CD4-positive, alpha-beta T cell (primary cell): ENCODE results near the gene RPUSD4. TPM values are rescaled to one million over a fixed set of nuclear protein-coding genes. Genes with fewer than 3 reads are reported as not detected.

Experiments used
- ATAC-seq: fragments of 200-7000 bp; cut with Tn5 transposase; one replicate; pipeline ENCODE4 v1.10.0; 2022; ENCODE audit warnings: mild to moderate bottlenecking; ENCODE audit not compliant: poor library complexity
- CTCF ChIA-PET: fragments of 350-600 bp; sonication (Branson Sonifier 250); formaldehyde crosslinking; loops from one replicate; lab custom pipeline; 2021; ENCODE audit warnings: antibody characterized with exemption, inconsistent platforms; lab: Charles Lee
- POLR2A ChIA-PET: fragments of 350-600 bp; sonication (Branson Sonifier 250); formaldehyde crosslinking; loops from one replicate; lab custom pipeline; 2021; ENCODE audit warnings: antibody characterized with exemption, inconsistent platforms; lab: Charles Lee
- DNase-seq, 14 experiments: peaks; one replicate each; pipeline ENCODE4 v3.0.0-alpha.2; 2013 to 2020; ENCODE audit warnings: mixed read lengths in 2 of 14
- H3K27ac ChIP-seq, 2 donors: one replicate each; pipeline versions ENCODE4 v1.5.1 to v1.7.0; 2013; ENCODE audit warnings: low read length in 2 of 2, low read depth in 1 of 2, mild to moderate bottlenecking in 1 of 2
- H3K27me3 ChIP-seq, 2 experiments: 1 replicate in 1 of 2; 2 replicates in 1 of 2; pipeline versions ENCODE4 v1.6.1 to v1.7.0; 2013; ENCODE audit warnings: low read length in 2 of 2, control low read depth in 1 of 2, mild to moderate bottlenecking in 1 of 2, moderate library complexity in 1 of 2; ENCODE audit not compliant: insufficient read depth in 2 of 2, control insufficient read depth in 1 of 2
- H3K36me3 ChIP-seq: one replicate; pipeline ENCODE4 v1.6.1; 2013; ENCODE audit warnings: low read length, control low read depth; ENCODE audit not compliant: insufficient read depth
- H3K4me1 ChIP-seq: one replicate; pipeline ENCODE4 v1.6.1; 2013; ENCODE audit warnings: low read length, control low read depth; ENCODE audit not compliant: insufficient read depth
- H3K4me3 ChIP-seq: one replicate; pipeline ENCODE4 v1.5.1; 2013; ENCODE audit warnings: mild to moderate bottlenecking, low read length, moderate library complexity
- H3K9me3 ChIP-seq, 2 experiments: 1 replicate in 1 of 2; 2 replicates in 1 of 2; pipeline versions ENCODE4 v1.6.1 to v1.7.0; 2013; ENCODE audit warnings: low read length in 2 of 2, mild to moderate bottlenecking in 2 of 2, control low read depth in 1 of 2, moderate library complexity in 1 of 2; ENCODE audit not compliant: control insufficient read depth in 1 of 2, insufficient read depth in 1 of 2
- H3K27ac Mint-ChIP-seq: one replicate; pipeline ENCODE4 v1.8.0; 2020; ENCODE audit warnings: mixed read lengths
- H3K27me3 Mint-ChIP-seq: one replicate; pipeline ENCODE4 v1.8.0; 2021; ENCODE audit warnings: mixed read lengths
- H3K36me3 Mint-ChIP-seq: one replicate; pipeline ENCODE4 v1.8.0; 2021; ENCODE audit warnings: low read depth, mixed read lengths
- H3K4me1 Mint-ChIP-seq: one replicate; pipeline ENCODE4 v1.8.0; 2021; ENCODE audit warnings: low read depth, mixed read lengths
- H3K4me3 Mint-ChIP-seq: one replicate; pipeline ENCODE4 v1.8.0; 2020; ENCODE audit warnings: mild to moderate bottlenecking, mixed read lengths
- H3K9me3 Mint-ChIP-seq: one replicate; pipeline ENCODE4 v1.8.0; 2020; ENCODE audit warnings: mixed read lengths
- intact Hi-C, 2 experiments: fragments of 100-400 bp; cut with DNase I in 1 of 2; cut with micrococcal nuclease in 1 of 2; formaldehyde crosslinking; loops; one replicate each; pipeline versions ENCODE4 v1.15.1 to v1.9.0; 2023 to 2025; cut with DNase I, micrococcal nuclease
- total RNA-seq, 174 experiments: library from RNA in 2 of 174; stranded (reverse) in 2 of 174; gene quantifications; one replicate each; pipeline ENCODE4 v1.2.3 and lab custom pipeline; 2021 to 2026
- TF ChIP-seq, protein P1 (sequence below): fragments of 200-600 bp; IDR thresholded peaks from one replicate; pipeline ENCODE4 v1.8.0; 2022; ENCODE audit warnings: antibody characterized with exemption, mild to moderate bottlenecking

Gene RPUSD4
- total RNA-seq, 2 experiments from 2014 or later, result 33.1 to 37.6 TPM

DNA sequence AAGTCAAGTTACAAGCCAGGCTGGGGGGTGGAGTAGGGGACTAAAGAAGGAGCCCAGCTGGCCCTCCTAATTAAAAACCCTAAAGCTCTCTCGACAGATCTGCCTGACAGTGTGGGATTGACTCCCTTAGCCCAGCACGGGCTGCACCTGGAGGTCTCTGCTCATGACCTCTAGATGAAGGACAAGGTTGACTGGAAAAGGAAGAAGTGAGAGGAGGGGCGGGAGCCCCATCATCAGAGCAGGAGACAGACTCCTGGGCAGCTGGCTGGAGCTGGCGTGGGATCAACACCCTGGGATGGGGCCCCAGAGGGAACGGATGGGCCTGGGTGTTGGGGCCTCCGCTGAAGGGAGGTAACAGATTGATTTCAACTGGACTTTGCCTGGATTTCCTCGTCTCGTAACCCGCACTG lies 46.1 kb downstream of the RPUSD4 start:
- DNase-seq, result no peak
- no peaks in the 10 kb centered on the region for H3K36me3 ChIP-seq
- H3K27me3 ChIP-seq, result no peaks in the 10 kb centered on the region
- ChIA-PET CTCF (interaction anchor here (0.7 kb wide), 1 partner anchor 154 kb away, joined by 3 read pairs; no protein-coding TSS in a partner anchor), POLR2A (no interaction called here)
- no peaks in the 10 kb centered on the region for H3K4me1 Mint-ChIP-seq
- no peak overlapping the region for H3K27ac ChIP-seq
- no peaks in the 10 kb centered on the region for H3K9me3 ChIP-seq
- no peaks in the 10 kb centered on the region for H3K36me3 Mint-ChIP-seq
- intact Hi-C loops, result no loop called here
- no peaks in the 10 kb centered on the region for H3K4me1 ChIP-seq
- no peak for ATAC-seq
- no peaks in the 10 kb centered on the region for H3K27me3 Mint-ChIP-seq
- H3K4me3 ChIP-seq, result no peak overlapping the region
- H3K9me3 Mint-ChIP-seq, result no peaks in the 10 kb centered on the region
- no peak overlapping the region for H3K27ac Mint-ChIP-seq
- no peak overlapping the region for H3K4me3 Mint-ChIP-seq
- TF ChIP-seq, protein P1, sequence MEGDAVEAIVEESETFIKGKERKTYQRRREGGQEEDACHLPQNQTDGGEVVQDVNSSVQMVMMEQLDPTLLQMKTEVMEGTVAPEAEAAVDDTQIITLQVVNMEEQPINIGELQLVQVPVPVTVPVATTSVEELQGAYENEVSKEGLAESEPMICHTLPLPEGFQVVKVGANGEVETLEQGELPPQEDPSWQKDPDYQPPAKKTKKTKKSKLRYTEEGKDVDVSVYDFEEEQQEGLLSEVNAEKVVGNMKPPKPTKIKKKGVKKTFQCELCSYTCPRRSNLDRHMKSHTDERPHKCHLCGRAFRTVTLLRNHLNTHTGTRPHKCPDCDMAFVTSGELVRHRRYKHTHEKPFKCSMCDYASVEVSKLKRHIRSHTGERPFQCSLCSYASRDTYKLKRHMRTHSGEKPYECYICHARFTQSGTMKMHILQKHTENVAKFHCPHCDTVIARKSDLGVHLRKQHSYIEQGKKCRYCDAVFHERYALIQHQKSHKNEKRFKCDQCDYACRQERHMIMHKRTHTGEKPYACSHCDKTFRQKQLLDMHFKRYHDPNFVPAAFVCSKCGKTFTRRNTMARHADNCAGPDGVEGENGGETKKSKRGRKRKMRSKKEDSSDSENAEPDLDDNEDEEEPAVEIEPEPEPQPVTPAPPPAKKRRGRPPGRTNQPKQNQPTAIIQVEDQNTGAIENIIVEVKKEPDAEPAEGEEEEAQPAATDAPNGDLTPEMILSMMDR, result no peak

DNA sequence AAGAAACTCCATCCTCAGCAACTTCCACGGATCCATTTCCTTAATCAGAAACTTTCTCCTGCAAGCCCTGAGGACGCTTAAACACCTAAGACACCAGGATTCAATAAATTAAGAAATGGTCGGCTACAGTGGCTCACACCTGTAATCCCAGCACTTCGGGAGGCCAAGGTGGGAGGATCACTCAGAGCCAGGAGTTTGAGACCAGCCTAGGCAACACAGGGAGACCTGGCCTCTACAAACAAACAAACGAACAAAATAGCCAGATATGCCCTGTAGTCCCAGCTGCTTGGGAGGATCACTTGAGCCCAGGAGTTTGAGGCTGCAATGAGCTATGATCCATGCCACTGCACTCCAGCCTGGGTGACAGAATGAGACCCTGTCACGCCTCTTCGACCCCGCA lies 46.7 kb downstream of the RPUSD4 start:
- Histone ChIP-seq H3K36me3 (no peaks in the 10 kb centered on the region), H3K4me1 (no peaks in the 10 kb centered on the region), H3K27ac (no peak overlapping the region), H3K27me3 (no peaks in the 10 kb centered on the region), H3K9me3 (no peaks in the 10 kb centered on the region), H3K4me3 (no peak overlapping the region)
- Mint-ChIP-seq H3K27ac (no peak overlapping the region), H3K4me1 (no peaks in the 10 kb centered on the region), H3K9me3 (no peaks in the 10 kb centered on the region), H3K36me3 (no peaks in the 10 kb centered on the region), H3K4me3 (no peak overlapping the region), H3K27me3 (no peaks in the 10 kb centered on the region)
- POLR2A ChIA-PET, result no interaction called here
- ATAC-seq (no peak), DNase-seq (no peak)
- intact Hi-C loops, result no loop called here
- CTCF ChIA-PET, result interaction anchor here (0.7 kb wide), 1 partner anchor 153 kb away, joined by 3 read pairs; no protein-coding TSS in a partner anchor
- TF ChIP-seq, protein P1, result no peak

DNA sequence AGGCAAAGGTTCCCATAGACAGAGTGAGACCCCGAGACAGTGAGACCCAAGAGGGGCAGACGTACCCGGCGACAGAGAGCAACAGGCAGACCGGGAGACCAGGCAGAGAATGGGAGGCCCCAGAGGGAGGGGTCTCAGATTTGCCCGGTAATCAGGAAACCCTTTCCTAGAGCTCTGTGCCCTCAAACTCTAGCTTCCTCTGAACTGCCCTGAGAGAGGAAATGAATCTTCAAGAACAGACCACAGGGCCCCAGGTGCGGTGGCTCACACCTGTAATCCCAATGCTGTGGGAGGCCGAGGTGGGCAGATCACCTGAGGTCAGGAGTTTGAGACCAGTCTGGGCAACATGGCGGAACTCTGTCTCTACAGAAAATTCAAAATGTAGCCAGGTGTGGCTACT lies 47.7 kb downstream of the RPUSD4 start:
- H3K9me3 ChIP-seq, result no peaks in the 10 kb centered on the region
- TF ChIP-seq, protein P1, result no peak
- H3K36me3 Mint-ChIP-seq, result no peaks in the 10 kb centered on the region
- no peaks in the 10 kb centered on the region for H3K27me3 ChIP-seq
- POLR2A ChIA-PET, result no interaction called here
- no peak overlapping the region for H3K4me3 ChIP-seq
- intact Hi-C loops, result no loop called here
- no peaks in the 10 kb centered on the region for H3K4me1 Mint-ChIP-seq
- H3K27ac Mint-ChIP-seq, result no peak overlapping the region
- H3K4me3 Mint-ChIP-seq, result no peak overlapping the region
- DNase-seq (no peak), ATAC-seq (no peak)
- no peaks in the 10 kb centered on the region for H3K36me3 ChIP-seq
- no peaks in the 10 kb centered on the region for H3K27me3 Mint-ChIP-seq
- H3K4me1 ChIP-seq, result no peaks in the 10 kb centered on the region
- H3K27ac ChIP-seq, result no peak overlapping the region
- no peaks in the 10 kb centered on the region for H3K9me3 Mint-ChIP-seq
- CTCF ChIA-PET, result interaction anchor here (0.9 kb wide), 1 partner anchor 20 kb away, joined by 3 read pairs; no protein-coding TSS in a partner anchor
